ENCODE measurements around the gene CFD.

DNA sequence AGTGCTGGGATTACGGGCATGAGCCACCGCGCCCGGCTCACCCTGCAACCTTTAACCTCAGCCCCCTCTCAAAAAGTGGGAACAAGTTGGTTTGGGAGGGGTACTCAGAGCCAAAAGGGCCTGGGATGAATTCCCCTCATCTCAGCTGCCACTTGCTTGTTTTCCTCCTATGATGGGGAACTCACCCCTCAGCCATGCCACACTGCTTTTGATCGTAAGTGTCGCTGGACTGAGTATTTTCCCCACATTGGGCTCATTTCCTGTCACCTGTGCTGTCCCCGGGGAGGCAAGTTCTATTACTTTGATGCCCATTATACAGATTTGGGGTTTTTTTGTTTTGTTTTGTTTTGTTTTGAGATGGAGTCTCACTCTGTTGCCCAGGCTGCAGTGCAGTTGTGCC is 47.0 kb downstream of the CFD start:
- TF ChIP-seq, protein P1, sequence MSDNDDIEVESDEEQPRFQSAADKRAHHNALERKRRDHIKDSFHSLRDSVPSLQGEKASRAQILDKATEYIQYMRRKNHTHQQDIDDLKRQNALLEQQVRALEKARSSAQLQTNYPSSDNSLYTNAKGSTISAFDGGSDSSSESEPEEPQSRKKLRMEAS (IDR thresholded peaks at IDR 0.05), result no peak
- TF ChIP-seq, protein P2, sequence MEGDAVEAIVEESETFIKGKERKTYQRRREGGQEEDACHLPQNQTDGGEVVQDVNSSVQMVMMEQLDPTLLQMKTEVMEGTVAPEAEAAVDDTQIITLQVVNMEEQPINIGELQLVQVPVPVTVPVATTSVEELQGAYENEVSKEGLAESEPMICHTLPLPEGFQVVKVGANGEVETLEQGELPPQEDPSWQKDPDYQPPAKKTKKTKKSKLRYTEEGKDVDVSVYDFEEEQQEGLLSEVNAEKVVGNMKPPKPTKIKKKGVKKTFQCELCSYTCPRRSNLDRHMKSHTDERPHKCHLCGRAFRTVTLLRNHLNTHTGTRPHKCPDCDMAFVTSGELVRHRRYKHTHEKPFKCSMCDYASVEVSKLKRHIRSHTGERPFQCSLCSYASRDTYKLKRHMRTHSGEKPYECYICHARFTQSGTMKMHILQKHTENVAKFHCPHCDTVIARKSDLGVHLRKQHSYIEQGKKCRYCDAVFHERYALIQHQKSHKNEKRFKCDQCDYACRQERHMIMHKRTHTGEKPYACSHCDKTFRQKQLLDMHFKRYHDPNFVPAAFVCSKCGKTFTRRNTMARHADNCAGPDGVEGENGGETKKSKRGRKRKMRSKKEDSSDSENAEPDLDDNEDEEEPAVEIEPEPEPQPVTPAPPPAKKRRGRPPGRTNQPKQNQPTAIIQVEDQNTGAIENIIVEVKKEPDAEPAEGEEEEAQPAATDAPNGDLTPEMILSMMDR (IDR thresholded peaks at IDR 0.05; ENCODE audit: low read depth, low read length, missing input control), result no peak
- TF ChIP-seq RXRA (IDR thresholded peaks at IDR 0.05) (no peak), TAF1 (conservative IDR thresholded peaks at IDR 0.05) (no peak), JUND (IDR thresholded peaks at IDR 0.05) (no peak), EGR1 (IDR thresholded peaks at IDR 0.05; ENCODE audit: low read depth in 2 of 2) (no peak)
- TF ChIP-seq, protein P3, sequence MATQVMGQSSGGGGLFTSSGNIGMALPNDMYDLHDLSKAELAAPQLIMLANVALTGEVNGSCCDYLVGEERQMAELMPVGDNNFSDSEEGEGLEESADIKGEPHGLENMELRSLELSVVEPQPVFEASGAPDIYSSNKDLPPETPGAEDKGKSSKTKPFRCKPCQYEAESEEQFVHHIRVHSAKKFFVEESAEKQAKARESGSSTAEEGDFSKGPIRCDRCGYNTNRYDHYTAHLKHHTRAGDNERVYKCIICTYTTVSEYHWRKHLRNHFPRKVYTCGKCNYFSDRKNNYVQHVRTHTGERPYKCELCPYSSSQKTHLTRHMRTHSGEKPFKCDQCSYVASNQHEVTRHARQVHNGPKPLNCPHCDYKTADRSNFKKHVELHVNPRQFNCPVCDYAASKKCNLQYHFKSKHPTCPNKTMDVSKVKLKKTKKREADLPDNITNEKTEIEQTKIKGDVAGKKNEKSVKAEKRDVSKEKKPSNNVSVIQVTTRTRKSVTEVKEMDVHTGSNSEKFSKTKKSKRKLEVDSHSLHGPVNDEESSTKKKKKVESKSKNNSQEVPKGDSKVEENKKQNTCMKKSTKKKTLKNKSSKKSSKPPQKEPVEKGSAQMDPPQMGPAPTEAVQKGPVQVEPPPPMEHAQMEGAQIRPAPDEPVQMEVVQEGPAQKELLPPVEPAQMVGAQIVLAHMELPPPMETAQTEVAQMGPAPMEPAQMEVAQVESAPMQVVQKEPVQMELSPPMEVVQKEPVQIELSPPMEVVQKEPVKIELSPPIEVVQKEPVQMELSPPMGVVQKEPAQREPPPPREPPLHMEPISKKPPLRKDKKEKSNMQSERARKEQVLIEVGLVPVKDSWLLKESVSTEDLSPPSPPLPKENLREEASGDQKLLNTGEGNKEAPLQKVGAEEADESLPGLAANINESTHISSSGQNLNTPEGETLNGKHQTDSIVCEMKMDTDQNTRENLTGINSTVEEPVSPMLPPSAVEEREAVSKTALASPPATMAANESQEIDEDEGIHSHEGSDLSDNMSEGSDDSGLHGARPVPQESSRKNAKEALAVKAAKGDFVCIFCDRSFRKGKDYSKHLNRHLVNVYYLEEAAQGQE (IDR thresholded peaks at IDR 0.05), result no peak
- TF ChIP-seq, protein P4, sequence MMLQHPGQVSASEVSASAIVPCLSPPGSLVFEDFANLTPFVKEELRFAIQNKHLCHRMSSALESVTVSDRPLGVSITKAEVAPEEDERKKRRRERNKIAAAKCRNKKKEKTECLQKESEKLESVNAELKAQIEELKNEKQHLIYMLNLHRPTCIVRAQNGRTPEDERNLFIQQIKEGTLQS (IDR thresholded peaks at IDR 0.05), result no peak
